Activated naive CD8-positive, alpha-beta T cell treated with anti-CD3 and anti-CD28 coated beads for 36 hours (primary cell): ENCODE results near the gene IFITM2. TPM values are rescaled to one million over a fixed set of nuclear protein-coding genes. Genes with fewer than 3 reads are reported as not detected.
"Not testable (repeated sequence)": the region's sequence is repeated elsewhere in the genome, so short reads cannot be mapped to it uniquely, and the experiment has no call there.

Experiments
- DNase-seq: peaks from one replicate; pipeline ENCODE4 v3.0.0; 2021
- H3K27ac Mint-ChIP-seq: one replicate; pipeline ENCODE4 v1.8.0; 2022; ENCODE audit warnings: mild to moderate bottlenecking, moderate library complexity, mixed read lengths
- H3K27me3 Mint-ChIP-seq: one replicate; pipeline ENCODE4 v1.8.0; 2022; ENCODE audit warnings: mild to moderate bottlenecking, mixed read lengths
- H3K36me3 Mint-ChIP-seq: one replicate; pipeline ENCODE4 v1.8.0; 2021; ENCODE audit warnings: mild to moderate bottlenecking, mixed read lengths
- H3K4me1 Mint-ChIP-seq: one replicate; pipeline ENCODE4 v1.8.0; 2021; ENCODE audit warnings: mixed read lengths
- H3K4me3 Mint-ChIP-seq: one replicate; pipeline ENCODE4 v1.8.0; 2022; ENCODE audit warnings: mild to moderate bottlenecking, moderate library complexity, mixed read lengths
- H3K9me3 Mint-ChIP-seq: one replicate; pipeline ENCODE4 v1.8.0; 2022; ENCODE audit warnings: mixed read lengths
- total RNA-seq, 2 experiments: library from RNA; stranded (reverse); gene quantifications; one replicate each; pipeline ENCODE4 v1.2.3, GENCODE V29; 2021

The IFITM2 gene
- total RNA-seq, 2 experiments from 2014 or later = 474 to 496 TPM

DNA sequence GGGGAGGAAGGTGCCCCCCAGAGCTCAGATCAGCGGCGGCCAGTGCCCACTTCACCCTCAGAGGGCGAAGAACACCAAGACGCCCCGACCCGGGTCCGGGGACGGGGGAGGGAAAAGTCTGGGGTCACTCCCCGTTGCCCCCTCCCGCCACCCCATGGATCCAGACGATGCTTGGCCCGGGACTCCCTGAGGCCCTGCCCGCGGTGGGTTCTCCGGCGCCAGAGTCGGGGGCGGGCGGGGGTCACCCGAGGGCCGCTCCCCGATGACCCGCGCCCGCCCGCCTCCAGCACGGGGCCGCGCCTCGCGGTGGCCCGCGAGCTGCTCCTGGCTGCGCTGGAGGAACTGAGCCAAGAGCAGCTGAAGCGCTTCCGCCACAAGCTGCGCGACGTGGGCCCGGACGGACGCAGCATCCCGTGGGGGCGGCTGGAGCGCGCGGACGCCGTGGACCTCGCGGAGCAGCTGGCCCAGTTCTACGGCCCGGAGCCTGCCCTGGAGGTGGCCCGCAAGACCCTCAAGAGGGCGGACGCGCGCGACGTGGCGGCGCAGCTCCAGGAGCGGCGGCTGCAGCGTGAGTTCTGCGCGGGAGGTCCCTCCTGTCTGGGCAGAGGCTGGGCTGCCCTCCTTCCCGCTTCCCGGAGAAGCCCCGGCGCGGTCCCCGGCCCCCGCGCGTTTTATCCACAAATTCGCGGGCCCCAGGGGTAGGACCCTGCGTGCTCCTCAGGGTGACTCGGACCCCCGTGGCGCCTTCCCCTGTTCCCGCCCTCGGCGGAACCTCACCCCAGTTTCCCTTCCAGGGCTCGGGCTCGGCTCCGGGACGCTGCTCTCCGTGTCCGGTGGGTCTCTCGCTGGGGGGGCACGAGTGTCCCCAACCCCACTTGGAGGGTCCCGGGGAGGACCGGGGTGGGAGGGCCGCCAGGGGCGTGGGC lies 28.3 kb upstream of the IFITM2 start:
- H3K4me1 Mint-ChIP-seq = peaks cover 39% of the 10 kb centered on the region
- peak overlapping the region; percentile 89 for H3K4me3 Mint-ChIP-seq
- peak overlapping the region; percentile 90 for H3K27ac Mint-ChIP-seq
- peaks cover 16% of the 10 kb centered on the region for H3K9me3 Mint-ChIP-seq
- peaks cover 36% of the 10 kb centered on the region for H3K36me3 Mint-ChIP-seq
- H3K27me3 Mint-ChIP-seq = peaks cover 21% of the 10 kb centered on the region
- DNase-seq = no peak

- peaks cover 21% of the 10 kb centered on the region for H3K27me3 Mint-ChIP-seq
- peak overlapping the region; percentile 72 for H3K27ac Mint-ChIP-seq
- H3K9me3 Mint-ChIP-seq = peaks cover 16% of the 10 kb centered on the region
- DNase-seq = peak; percentile 64
- peaks cover 36% of the 10 kb centered on the region for H3K36me3 Mint-ChIP-seq
- peak overlapping the region; percentile 80 for H3K4me3 Mint-ChIP-seq
- H3K4me1 Mint-ChIP-seq = peaks cover 42% of the 10 kb centered on the region
Measured at GRCh38 chr11:279966-280705, 27.5 kb upstream of the IFITM2 start.

GRCh38 chr11:280706-281485 lies 26.7 kb upstream of the IFITM2 start:
- H3K4me1 Mint-ChIP-seq = peaks cover 46% of the 10 kb centered on the region
- peaks cover 21% of the 10 kb centered on the region for H3K27me3 Mint-ChIP-seq

GRCh38 chr11:281486-282161 lies 26.0 kb upstream of the IFITM2 start:
- Mint-ChIP-seq H3K4me1 (peaks cover 53% of the 10 kb centered on the region), H3K27me3 (peaks cover 21% of the 10 kb centered on the region), H3K36me3 (peaks cover 30% of the 10 kb centered on the region), H3K4me3 (peak overlapping the region; percentile 74), H3K9me3 (peaks cover 9% of the 10 kb centered on the region), H3K27ac (peak overlapping the region; percentile 91)
- peak; percentile 49 for DNase-seq

More at GRCh38 chr11:280706-281485, 26.7 kb upstream of the IFITM2 start:
- Mint-ChIP-seq H3K4me3 (peak overlapping the region; percentile 74), H3K9me3 (peaks cover 16% of the 10 kb centered on the region), H3K36me3 (peaks cover 36% of the 10 kb centered on the region), H3K27ac (peak overlapping the region; percentile 91)
- DNase-seq = peak; percentile 56

GRCh38 chr11:282171-282570 lies 25.4 kb upstream of the IFITM2 start:
- Mint-ChIP-seq H3K36me3 (peaks cover 25% of the 10 kb centered on the region), H3K9me3 (peaks cover 6% of the 10 kb centered on the region), H3K4me3 (peak overlapping the region; percentile 74), H3K4me1 (peaks cover 58% of the 10 kb centered on the region), H3K27me3 (peaks cover 23% of the 10 kb centered on the region), H3K27ac (peak overlapping the region; percentile 91)
- no peak for DNase-seq

DNA sequence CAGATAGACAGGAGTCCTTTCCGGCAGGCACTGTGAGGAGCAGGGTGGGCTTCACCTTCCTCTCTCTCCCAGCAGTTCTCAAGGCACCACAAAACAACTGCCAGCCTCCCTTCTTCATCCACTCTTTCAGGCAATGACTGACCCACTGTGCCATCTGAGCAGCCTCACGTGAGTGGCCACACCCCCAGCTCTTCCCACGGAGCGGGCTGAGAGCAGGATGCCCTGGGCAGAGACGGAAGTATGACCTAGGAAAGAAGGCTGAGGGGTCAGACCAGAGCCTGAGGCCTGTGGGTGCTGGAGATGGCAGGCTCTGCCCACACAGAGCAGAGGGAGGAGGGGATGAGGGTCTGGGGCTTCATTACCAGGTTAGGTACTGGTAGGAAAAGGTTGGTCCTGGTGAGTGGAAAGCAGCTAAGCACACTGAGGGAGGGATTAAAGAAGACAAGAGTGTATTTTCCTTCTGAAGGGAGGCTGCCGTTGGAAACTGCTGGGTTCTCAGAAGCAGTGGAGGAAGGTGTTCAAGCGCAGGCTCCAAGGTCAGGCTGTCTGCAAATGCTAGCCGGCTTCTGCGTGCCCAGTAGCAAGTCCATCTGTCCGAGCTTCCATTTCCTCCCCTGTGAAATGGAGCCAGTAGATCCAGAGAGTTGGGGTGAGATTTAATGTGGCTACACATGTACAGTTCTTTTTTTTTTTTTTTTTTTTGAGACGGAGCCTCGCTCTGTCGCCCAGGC lies 24.8 kb upstream of the IFITM2 start:
- H3K27ac Mint-ChIP-seq = peak overlapping the region; percentile 91
- peaks cover 28% of the 10 kb centered on the region for H3K27me3 Mint-ChIP-seq
- peak overlapping the region; percentile 74 for H3K4me3 Mint-ChIP-seq
- no peak for DNase-seq
- H3K9me3 Mint-ChIP-seq = peaks cover 3% of the 10 kb centered on the region
- H3K36me3 Mint-ChIP-seq = peaks cover 22% of the 10 kb centered on the region
- H3K4me1 Mint-ChIP-seq = peaks cover 60% of the 10 kb centered on the region

- peak overlapping the region; percentile 74 for H3K4me3 Mint-ChIP-seq
- peaks cover 59% of the 10 kb centered on the region for H3K4me1 Mint-ChIP-seq
- peaks cover 32% of the 10 kb centered on the region for H3K27me3 Mint-ChIP-seq
- peaks cover 23% of the 10 kb centered on the region for H3K36me3 Mint-ChIP-seq
- H3K27ac Mint-ChIP-seq = peak overlapping the region; percentile 91
- no peaks in the 10 kb centered on the region for H3K9me3 Mint-ChIP-seq
- DNase-seq = peak; percentile 20
Measured at GRCh38 chr11:283405-284104, 24.1 kb upstream of the IFITM2 start.

DNA sequence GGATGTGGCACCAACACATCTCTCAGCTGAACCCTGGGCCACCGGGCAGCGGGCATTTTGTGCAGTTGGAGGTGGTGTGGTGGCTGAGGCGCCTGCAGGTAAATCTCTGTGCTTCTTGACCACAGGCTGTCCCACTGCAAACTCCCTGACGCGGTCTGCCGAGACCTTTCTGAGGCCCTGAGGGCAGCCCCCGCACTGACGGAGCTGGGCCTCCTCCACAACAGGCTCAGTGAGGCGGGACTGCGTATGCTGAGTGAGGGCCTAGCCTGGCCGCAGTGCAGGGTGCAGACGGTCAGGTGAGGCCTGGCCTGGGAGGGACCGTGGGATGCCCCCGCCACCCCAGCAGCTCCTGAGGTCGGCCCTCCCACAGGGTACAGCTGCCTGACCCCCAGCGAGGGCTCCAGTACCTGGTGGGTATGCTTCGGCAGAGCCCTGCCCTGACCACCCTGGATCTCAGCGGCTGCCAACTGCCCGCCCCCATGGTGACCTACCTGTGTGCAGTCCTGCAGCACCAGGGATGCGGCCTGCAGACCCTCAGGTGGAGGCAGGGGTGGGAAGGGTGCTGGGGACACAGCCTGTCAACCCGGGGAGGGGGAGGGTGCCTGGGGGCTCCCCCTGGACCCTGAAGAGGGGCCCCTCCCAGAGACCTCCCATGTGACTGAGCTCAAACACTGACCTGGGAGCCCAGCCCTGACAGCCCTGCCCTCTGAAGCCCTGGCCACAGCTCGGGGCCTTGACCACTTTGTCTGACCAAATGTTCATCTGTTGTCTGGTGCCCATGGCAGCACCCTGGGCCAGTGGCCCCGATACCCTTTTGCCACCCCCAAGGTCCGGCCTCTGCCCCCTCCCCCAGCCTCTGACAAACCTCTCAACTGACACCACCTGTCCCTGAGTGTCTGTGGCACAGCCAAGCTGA lies 23.3 kb upstream of the IFITM2 start:
- Mint-ChIP-seq H3K27me3 (peaks cover 30% of the 10 kb centered on the region), H3K4me1 (peaks cover 56% of the 10 kb centered on the region), H3K9me3 (no peaks in the 10 kb centered on the region), H3K4me3 (peak overlapping the region; percentile 74), H3K27ac (peak overlapping the region; percentile 91), H3K36me3 (peaks cover 21% of the 10 kb centered on the region)
- DNase-seq = peak; percentile 25

DNA sequence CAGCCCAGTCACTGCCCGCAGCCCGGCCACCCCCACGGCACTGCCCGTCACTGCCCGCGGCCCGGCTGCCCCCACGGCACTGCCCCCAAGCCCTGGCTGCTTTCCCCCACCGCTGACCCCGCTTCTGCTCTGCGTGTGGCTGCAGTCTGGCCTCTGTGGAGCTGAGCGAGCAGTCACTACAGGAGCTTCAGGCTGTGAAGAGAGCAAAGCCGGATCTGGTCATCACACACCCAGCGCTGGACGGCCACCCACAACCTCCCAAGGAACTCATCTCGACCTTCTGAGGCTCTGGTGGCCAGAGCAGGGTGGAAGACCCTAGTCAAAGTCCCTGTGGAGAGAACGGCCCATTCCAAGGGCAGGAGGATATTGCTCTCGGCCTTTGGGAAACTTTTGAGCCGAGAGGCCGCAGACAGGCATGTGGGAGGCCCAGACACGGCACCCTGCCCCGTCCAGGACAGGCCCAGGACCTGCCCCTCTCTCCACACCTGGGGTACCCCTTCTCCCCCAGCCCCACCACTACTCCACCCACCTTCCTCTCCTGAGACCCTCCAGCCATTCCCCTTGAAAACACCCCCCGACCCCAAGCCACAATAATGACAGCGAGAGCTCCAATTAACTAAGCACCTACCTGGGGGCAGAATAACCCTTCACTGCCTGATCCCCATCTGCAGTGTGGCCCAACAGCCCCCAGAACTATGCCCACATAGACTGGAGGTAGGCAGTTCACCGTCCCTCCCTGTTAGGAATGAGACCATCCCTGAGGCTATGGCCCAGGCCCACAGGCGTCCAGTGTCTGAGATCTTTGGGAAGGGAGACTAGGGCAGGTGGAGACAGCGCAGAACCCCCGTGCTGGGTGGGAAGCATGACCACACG lies 22.4 kb upstream of the IFITM2 start:
- no peak for DNase-seq
- H3K27ac Mint-ChIP-seq = peak overlapping the region; percentile 98
- peaks cover 59% of the 10 kb centered on the region for H3K4me1 Mint-ChIP-seq
- peaks cover 30% of the 10 kb centered on the region for H3K27me3 Mint-ChIP-seq
- H3K36me3 Mint-ChIP-seq = peaks cover 30% of the 10 kb centered on the region
- peak overlapping the region; percentile 4 for H3K4me3 Mint-ChIP-seq
- H3K9me3 Mint-ChIP-seq = no peaks in the 10 kb centered on the region

- DNase-seq = no peak
- H3K36me3 Mint-ChIP-seq = peaks cover 34% of the 10 kb centered on the region
- H3K27ac Mint-ChIP-seq = peak overlapping the region; percentile 98
- peaks cover 27% of the 10 kb centered on the region for H3K27me3 Mint-ChIP-seq
- no peak overlapping the region for H3K4me3 Mint-ChIP-seq
- H3K9me3 Mint-ChIP-seq = no peaks in the 10 kb centered on the region
- peaks cover 58% of the 10 kb centered on the region for H3K4me1 Mint-ChIP-seq
Measured at GRCh38 chr11:285894-286220, 21.8 kb upstream of the IFITM2 start.

GRCh38 chr11:286977-287820 lies 20.4 kb upstream of the IFITM2 start:
- Mint-ChIP-seq H3K36me3 (peaks cover 38% of the 10 kb centered on the region), H3K27ac (peak overlapping the region; percentile 98), H3K4me3 (peak overlapping the region; percentile 98), H3K27me3 (peaks cover 17% of the 10 kb centered on the region), H3K4me1 (peaks cover 58% of the 10 kb centered on the region)
- not testable (repeated sequence) for H3K9me3 Mint-ChIP-seq
- peak; percentile 47 for DNase-seq
